Ammon's horn (tissue), 1 donor: Measurements from ENCODE around the gene ICE2.
A peak's percentile ranks its signal among the peaks of the same experiment; 100 is the strongest.

ENCODE experiments used
- DNase-seq: peaks from one replicate; pipeline ENCODE4 v3.0.0-alpha.2; 2016; ENCODE audit warnings: low spot score

ICE2 gene

DNA sequence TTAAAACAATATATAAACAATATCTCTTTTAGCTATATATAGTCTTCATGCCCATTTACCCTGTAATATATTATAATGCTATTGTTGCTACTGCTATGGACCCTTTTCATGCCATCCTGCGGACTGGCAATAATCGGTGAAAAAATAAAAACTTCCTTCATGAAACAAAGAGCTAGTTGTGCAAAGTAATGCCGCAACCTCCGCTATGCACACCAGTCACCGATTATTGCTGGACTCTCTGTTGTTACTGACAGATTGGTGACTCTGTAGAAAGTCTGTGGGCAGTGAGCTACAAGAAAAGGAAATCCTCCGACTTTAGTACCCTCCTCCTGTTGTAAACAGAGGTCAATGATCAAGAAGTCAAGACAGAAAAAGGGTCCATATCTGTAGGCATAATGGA is 17.9 kb upstream of the ICE2 start:
- DNase-seq = peak; percentile 11

- no peak for DNase-seq
Measured at GRCh38 chr15:60494108-60494507, 15.2 kb upstream of the ICE2 start.

DNA sequence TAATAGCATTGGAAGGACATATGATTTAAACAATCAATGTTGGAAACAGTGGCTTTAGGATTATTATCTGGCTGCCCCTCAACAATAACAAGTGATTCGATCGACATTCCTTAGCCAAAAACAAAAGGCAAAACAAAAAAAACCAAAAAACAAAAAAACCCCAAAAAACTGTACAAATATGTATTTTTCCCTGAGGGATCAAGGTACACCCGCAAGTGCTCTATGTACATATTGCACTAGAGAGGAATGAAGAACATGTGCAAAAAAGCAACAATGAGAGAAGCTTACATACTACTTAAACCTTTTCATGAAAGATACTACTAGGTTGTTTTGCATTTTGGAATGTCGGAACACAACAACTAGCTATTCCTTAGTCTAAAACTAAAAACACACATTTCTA is 14.2 kb upstream of the ICE2 start:
- DNase-seq = no peak

- DNase-seq = no peak
Measured at GRCh38 chr15:60486742-60487141, 7.8 kb upstream of the ICE2 start.

DNA sequence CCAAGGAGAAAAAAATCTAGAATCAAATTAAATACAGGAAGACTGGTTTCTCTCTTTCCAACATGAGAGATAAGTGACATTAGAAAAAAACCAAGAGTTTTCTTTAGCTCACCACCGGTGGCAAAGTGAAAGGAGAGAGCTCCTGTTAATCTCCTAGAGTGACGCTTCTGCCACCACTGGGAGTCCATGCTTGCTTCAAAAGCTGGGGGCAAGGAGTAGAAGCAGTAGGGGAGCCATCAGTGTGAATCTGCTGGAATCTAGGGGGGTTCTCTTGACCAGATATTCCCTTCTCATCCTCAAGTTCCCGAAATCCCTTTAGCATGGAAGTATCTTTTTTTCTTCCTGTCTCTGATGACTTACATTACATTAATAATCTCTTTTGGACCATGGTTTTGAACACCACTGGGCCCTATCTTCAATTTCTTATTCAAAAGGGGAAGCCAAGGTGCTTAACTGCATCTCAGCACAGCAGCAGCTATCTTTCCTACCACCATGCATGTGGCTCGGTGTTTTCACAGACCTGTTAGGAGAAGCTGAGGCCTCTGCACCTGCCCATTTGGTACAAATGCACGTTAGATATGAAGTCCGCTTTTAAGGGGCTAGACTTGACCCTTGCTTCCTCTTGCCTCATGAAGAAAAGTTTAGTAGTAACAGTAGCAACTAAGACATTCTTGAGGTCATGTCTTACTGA is 6.6 kb upstream of the ICE2 start:
- DNase-seq = no peak

GRCh38 chr15:60483042-60483441 is 4.1 kb upstream of the ICE2 start:
- no peak for DNase-seq

- DNase-seq = no peak
Measured at GRCh38 chr15:60480888-60481287, 1.9 kb upstream of the ICE2 start.

- DNase-seq = no peak
Measured at GRCh38 chr15:60480149-60480548, 1.2 kb upstream of the ICE2 start.

- no peak for DNase-seq
Measured at GRCh38 chr15:60479361-60480110, 594 bp upstream of the ICE2 start.

DNA sequence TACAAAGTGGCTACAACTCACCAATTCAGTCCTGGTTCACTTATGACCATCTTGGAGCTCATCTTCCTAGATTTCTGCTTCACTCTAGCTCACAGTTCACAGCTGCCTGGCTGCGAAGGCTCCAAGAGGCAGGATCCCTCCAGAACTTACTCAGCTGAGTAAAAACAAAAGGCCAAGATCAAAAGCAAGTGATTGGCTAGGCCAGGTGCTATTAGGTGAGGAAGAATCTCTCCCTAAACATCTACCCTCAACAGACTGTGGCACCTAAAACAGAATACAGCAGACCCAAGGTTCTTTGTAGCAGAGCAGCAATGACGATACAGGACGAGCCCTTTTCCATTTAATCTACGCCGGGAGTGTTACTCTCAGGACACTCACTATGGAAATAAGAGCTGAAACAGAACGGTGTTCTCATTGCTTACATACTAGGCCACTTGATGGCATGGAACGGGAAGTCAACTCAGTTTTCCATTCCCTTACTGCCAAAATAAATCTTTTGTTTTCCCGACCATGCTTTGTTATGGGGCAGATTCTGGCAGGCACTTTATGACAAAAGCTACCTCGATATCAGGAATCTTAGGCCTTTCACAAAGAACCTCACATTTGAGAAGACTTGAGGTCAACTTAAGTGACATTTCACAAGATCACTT is 901 bp downstream of the ICE2 start:
- peak; percentile 5 for DNase-seq

- no peak for DNase-seq
Measured at GRCh38 chr15:60477164-60477563, 1.8 kb downstream of the ICE2 start.

GRCh38 chr15:60476713-60477112 is 2.2 kb downstream of the ICE2 start:
- no peak for DNase-seq

DNA sequence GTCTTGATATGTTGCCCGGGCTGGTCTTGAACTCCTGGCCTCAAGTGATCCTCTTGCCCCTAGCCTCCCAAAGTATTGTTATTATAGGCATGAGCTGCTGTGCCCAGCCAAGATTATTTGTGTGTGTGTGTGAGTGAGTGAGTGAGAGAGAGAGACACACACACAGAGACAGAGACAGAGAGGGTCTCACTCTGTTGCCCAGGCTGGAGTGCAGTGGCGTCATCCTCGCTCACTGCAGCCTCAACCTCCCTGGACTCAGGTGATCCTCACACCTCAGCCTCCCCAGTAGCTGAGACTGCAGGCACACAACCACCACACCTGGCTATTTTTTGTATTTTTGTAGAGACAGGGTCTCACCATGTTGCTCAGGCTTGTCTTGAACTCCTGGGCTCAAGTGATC is 5.8 kb downstream of the ICE2 start:
- DNase-seq = no peak

GRCh38 chr15:60471314-60471713 is 7.6 kb downstream of the ICE2 start:
- peak; percentile 6 for DNase-seq

DNA sequence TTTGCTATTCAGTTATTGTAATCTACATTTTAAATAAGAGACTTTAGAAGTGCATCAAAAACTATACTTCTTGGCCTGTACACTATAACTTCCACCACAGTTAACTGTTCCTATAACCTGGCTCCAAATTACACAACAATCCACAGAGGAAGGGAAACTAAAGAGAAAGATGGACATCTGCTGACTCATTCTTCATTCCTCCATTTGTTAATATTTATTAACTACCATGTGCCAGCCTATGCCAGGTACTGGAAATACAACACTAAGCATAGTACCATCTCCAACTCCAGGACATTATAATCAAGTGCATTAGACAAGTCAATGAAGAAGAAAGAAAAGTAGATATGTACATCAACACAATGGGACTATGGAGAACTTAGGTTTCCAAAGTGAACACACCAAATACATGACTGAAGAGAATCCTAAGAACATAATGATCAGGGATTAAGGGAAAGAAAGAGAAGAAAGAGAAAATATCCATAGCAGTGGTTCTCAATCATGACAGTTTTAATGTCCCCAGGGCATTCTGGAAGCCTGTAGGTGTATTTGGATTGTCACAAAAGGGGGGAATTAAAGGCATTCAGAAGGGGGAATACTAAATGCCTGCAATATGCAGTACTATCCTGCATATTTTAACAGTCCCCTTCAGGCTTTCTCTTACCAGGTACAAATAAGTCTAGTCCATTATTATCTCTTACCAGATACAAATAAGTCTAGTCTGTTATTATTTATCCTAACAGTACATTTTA is 8.9 kb downstream of the ICE2 start:
- no peak for DNase-seq

DNA sequence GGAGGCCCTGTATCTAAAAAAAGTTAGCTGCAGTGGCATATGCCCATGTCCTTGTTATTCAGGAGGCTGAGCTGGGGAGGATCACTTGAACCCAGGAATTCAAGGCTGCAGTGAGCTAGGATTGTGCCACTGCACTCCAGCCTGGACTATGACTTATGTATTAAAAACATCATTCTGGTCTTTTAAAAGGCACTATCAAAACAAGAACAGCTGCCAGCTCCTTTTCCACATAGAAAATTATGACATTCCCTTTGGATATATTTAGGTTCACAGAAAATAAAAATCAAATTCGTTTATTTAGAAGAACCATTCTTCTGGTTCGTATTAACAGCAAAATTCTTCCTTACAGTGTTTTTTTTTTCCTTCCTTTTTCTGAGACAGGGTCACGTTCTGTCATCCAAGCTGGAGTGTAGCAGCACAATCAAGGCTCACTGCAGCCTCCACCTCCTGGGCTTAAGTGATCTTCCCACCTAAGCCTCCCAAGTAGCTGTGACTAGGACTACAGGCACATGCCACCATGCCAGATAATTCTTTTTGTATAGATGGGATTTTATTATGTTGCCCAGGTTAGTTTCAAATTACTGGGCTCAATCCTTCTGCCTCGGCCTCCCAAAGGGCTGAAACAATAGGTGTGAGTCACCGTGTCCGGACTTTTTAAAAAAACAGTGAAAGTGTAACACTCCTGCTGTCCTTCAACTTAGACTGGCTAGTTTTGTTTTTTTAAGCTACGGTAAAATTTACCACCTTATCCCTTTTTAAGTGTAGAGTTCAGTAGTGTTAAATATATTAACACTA is 13.9 kb downstream of the ICE2 start:
- DNase-seq = no peak

- DNase-seq = no peak
Measured at GRCh38 chr15:60462027-60462426, 16.9 kb downstream of the ICE2 start.

- no peak for DNase-seq
Measured at GRCh38 chr15:60460931-60461330, 18.0 kb downstream of the ICE2 start.

DNA sequence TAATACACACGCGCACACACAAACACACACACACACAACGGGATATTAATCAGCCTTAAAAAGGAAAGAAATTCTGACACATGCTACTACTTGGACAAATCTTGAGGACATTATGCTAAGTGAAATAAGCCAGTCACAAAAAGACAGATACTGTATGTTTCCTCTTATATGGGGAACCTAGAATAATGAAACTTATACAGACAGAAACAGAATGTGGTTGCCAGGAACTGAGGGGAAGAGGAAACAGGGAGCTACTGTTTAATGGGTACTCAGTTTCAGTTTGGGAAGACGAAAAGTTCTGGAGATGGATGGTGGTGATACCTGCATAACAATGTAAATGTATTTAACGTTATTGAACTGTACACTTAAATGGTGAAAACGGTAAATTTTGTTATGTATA is 20.2 kb downstream of the ICE2 start:
- no peak for DNase-seq

DNA sequence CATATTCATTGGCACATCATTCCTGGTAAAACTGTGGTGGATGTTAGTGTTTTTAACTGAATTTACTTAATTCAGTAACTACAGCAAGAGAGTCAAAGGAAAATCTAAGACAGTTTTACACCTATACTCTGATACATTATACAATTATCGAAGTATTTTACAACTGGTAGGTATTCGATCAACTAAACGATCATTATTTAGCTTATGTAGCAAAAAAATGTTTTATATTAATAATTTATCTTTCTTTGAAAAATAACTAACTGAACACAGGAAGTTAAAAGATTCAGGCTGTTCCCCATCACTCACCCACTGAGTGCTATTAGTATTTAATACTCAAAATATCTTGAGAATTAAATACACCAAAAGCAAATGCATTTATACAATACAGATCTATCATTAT is 21.0 kb downstream of the ICE2 start:
- DNase-seq = no peak

GRCh38 chr15:60454824-60455223 is 24.1 kb downstream of the ICE2 start:
- DNase-seq = no peak
